Measurements from ENCODE around the gene PHLDB1. TPM values are rescaled to one million over a fixed set of nuclear protein-coding genes. Genes with fewer than 3 reads are reported as not detected.

PHLDB1 gene
- total RNA-seq, 1 donor from 2014 or later = 164 TPM

DNA sequence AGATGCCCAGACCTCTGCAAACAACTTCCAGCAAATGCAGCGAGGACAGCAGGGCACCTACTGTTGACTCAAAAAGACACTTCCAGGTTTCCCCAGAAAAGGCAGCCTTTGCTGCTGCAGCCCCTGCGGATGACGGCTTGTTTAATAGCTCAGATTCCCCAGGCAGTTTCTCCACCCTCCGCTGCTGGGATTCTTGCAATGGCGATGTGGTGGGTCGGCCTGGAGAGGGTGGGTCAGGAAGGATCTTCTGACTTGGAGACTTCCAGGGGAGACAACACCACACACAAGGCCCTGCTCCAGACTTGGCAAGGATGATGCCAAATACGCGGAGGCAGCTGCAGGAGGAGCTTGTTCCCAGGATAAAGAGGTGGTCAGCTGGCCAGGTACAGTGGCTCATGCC, 89.9 kb downstream of the PHLDB1 start:
- no peaks in the 10 kb centered on the region for H3K27me3 Mint-ChIP-seq (ENCODE audit: low read depth)
- H3K9me3 Mint-ChIP-seq (ENCODE audit: low read depth) = peaks cover 4% of the 10 kb centered on the region
- H3K4me1 Mint-ChIP-seq (ENCODE audit: low read depth) = peaks cover 9% of the 10 kb centered on the region
- no peak overlapping the region for H3K4me3 Mint-ChIP-seq (ENCODE audit: unreplicated experiment)
- TF ChIP-seq, protein P1, sequence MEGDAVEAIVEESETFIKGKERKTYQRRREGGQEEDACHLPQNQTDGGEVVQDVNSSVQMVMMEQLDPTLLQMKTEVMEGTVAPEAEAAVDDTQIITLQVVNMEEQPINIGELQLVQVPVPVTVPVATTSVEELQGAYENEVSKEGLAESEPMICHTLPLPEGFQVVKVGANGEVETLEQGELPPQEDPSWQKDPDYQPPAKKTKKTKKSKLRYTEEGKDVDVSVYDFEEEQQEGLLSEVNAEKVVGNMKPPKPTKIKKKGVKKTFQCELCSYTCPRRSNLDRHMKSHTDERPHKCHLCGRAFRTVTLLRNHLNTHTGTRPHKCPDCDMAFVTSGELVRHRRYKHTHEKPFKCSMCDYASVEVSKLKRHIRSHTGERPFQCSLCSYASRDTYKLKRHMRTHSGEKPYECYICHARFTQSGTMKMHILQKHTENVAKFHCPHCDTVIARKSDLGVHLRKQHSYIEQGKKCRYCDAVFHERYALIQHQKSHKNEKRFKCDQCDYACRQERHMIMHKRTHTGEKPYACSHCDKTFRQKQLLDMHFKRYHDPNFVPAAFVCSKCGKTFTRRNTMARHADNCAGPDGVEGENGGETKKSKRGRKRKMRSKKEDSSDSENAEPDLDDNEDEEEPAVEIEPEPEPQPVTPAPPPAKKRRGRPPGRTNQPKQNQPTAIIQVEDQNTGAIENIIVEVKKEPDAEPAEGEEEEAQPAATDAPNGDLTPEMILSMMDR (IDR thresholded peaks at IDR 0.05) = no peak
- H3K36me3 Mint-ChIP-seq (ENCODE audit: low read depth) = no peaks in the 10 kb centered on the region
- DNase-seq (ENCODE audit: low spot score) = no peak
- H3K27ac Mint-ChIP-seq (ENCODE audit: unreplicated experiment) = no peak overlapping the region

DNA sequence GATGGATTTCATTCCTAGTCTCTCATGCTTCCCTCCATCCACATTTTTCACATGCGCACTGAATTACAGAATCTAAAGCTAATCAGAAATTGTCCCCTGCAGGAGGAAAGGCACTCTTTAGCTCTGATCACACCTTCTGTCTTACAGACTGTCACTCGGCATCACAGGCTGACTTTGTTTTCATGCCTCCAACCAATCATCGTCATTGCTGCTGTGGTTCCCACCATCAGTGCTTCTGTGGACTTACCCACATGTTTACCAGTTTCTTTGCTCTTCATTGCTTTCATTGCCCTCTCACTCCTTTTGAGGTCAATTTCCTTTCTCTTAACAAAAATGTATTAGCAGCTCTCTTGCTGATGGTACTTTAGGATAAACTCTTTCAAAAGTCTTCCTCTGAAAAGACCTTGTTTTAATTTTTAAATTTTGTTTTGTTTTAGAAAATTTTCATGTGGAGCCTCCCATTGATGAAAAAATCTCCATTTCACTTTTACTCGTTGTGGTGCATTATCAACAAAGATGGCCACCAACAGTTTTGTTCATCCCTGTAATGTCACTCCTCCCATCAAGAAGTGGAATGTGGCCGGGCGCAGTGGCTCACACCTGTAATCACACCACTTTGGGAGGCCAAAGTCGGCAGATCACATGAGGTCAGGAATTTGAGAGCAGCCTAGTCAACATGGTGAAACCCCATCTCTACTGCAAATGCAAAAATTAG, 92.2 kb downstream of the PHLDB1 start:
- Mint-ChIP-seq H3K4me3 (ENCODE audit: unreplicated experiment) (no peak overlapping the region), H3K27me3 (ENCODE audit: low read depth) (no peaks in the 10 kb centered on the region), H3K9me3 (ENCODE audit: low read depth) (peaks cover 4% of the 10 kb centered on the region), H3K27ac (ENCODE audit: unreplicated experiment) (no peak overlapping the region), H3K36me3 (ENCODE audit: low read depth) (no peaks in the 10 kb centered on the region), H3K4me1 (ENCODE audit: low read depth) (no peaks in the 10 kb centered on the region)
- TF ChIP-seq, protein P1 (IDR thresholded peaks at IDR 0.05) = no peak
- no peak for DNase-seq (ENCODE audit: low spot score)

DNA sequence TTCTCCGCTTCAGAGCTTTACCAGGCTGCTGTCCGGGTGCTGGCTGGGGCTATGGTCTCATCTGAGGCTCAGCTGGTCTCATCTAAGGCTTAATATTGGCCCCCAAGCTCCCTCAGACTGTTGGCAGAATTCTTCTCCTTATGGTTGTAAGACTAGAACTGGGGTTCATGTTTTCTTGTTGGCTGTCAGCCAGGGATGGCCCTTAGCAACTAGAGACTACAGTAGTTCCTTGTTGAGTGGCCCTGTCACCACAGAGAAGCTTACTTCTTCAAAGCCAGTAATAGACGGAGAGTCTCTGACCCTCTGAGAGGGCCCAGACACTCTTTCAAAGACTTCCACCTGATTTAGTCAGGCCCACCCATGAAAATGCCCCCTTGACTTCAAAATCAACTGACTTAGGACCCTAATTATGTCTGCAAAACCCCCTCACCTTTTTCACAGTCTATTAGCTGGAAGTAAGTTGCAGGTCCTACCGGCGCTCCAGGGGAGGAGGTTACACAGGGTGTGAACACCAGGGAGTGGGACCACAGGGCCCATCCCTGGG, 96.2 kb downstream of the PHLDB1 start:
- Mint-ChIP-seq H3K27me3 (ENCODE audit: low read depth) (peaks cover 4% of the 10 kb centered on the region), H3K9me3 (ENCODE audit: low read depth) (peaks cover 4% of the 10 kb centered on the region), H3K36me3 (ENCODE audit: low read depth) (no peaks in the 10 kb centered on the region), H3K4me3 (ENCODE audit: unreplicated experiment) (no peak overlapping the region), H3K4me1 (ENCODE audit: low read depth) (no peaks in the 10 kb centered on the region), H3K27ac (ENCODE audit: unreplicated experiment) (no peak overlapping the region)
- TF ChIP-seq, protein P1 (IDR thresholded peaks at IDR 0.05) = no peak
- DNase-seq (ENCODE audit: low spot score) = no peak

DNA sequence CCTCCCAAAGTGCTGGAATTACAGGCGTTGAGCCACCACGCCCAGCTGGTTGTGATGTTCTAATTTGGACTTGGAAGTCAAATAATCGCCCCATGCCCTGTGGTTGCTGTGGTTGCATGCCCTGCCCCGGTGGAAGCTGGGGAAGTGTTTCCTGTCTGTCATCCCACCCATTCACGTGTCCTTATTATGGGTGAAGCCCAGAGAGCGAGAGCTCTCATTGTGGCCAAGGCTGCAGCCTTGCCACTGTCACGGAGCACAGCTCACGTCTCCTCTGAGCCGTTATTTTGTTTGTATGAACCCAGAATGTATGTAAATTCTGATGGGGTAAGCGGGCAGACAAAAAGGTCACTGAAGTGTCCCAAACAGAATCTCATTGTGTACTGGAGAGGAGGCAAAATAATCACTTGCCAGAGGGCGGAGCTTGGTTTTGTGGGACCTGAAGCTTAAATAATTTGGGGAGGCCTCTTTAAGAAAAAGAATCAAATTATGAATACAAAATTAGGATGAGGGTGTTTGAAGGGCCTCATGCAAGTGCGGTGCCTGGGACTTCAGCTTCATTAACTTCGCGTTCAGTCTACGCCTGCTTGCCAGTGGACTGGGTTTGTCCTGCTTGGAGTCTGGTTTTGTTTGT, 97.8 kb downstream of the PHLDB1 start:
- peaks cover 4% of the 10 kb centered on the region for H3K27me3 Mint-ChIP-seq (ENCODE audit: low read depth)
- H3K36me3 Mint-ChIP-seq (ENCODE audit: low read depth) = no peaks in the 10 kb centered on the region
- no peak for DNase-seq (ENCODE audit: low spot score)
- no peak overlapping the region for H3K4me3 Mint-ChIP-seq (ENCODE audit: unreplicated experiment)
- TF ChIP-seq, protein P1 (IDR thresholded peaks at IDR 0.05) = no peak
- no peaks in the 10 kb centered on the region for H3K4me1 Mint-ChIP-seq (ENCODE audit: low read depth)
- H3K27ac Mint-ChIP-seq (ENCODE audit: unreplicated experiment) = no peak overlapping the region
- H3K9me3 Mint-ChIP-seq (ENCODE audit: low read depth) = peaks cover 3% of the 10 kb centered on the region

- H3K36me3 Mint-ChIP-seq (ENCODE audit: low read depth) = no peaks in the 10 kb centered on the region
- TF ChIP-seq, protein P1 (IDR thresholded peaks at IDR 0.05) = no peak
- H3K4me3 Mint-ChIP-seq (ENCODE audit: unreplicated experiment) = no peak overlapping the region
- H3K27ac Mint-ChIP-seq (ENCODE audit: unreplicated experiment) = no peak overlapping the region
- peaks cover 6% of the 10 kb centered on the region for H3K27me3 Mint-ChIP-seq (ENCODE audit: low read depth)
- no peaks in the 10 kb centered on the region for H3K9me3 Mint-ChIP-seq (ENCODE audit: low read depth)
- no peak for DNase-seq (ENCODE audit: low spot score)
- H3K4me1 Mint-ChIP-seq (ENCODE audit: low read depth) = no peaks in the 10 kb centered on the region
Measured at GRCh38 chr11:118705791-118706545, 98.6 kb downstream of the PHLDB1 start.
